Measurements from ENCODE around the gene KLHL26.

The KLHL26 gene

DNA sequence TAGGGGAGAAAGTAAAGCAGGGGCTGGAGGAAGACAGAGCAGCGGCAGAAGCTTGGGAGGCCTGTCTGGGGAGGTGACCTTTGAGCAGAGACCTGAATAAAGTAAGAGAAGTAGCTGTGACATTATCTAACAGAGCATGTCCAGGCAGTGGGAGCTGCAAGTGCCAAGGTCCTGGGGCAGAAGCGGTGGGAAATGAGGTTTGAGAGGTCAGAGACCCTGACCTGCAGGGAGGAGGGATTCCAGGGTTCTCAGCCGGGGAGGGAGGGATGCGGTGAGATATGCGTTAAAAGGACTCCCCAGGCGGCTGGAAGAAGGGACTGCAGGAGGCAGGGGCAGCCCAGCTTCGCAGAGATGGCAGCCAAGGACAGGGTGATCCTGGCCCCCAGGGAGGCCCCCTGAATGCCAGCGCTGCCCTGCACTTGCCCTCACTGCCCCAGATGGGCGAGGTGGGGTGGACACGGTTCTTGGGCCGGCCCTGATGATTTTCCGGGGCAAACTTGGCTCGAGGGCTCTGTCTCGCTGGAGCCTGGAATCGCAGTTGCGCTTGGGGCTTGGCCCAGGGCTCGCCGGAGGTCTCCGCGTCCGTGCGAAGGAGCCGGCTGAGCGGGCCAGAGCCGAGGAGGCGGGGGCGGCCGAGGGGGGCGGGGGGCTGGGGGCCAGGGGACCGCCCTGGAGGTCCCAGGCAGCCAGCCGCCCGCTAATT is 33.4 kb upstream of the KLHL26 start:
- no peak for DNase-seq

DNA sequence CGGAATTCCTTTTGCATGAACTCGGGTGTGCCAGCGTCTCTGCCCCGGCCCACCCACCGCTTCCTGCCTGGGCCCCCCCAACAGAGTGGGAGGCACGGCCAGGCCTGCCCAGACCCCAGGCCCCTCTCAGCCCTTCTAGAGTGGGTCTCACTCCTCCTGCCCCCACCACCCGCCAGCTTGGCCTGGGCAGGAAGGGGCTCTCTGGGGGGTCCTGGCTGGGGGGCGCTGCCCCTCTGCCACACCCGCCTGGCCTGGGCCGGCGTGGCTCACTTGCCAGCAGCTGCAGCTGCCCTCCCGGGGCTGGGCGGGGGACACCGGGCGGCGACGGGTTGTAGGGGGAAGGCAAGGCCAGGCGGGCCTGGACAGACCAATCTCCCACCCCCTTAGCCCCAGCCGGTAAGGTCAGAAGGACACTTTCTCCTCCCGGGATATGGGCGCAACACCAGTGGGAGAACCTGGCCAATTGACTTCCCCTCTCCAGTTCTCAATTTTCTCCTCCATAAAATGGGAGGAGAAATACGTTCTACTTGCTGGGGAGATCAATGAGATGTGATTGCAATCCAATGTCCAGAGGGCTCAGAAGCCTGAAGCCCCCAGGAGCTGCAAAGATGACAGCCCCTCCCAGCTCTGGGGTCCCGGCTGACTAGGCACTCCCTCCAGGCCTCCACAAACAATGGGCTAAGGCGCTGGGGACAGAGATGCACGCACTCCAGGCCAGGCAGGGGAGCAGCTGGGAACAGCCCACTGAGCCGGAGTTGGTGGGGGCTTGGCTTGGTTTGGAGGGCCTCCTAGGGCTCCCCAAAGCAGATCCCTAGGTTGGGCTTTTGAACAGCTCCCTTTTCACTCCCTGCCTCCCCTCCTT is 32.6 kb upstream of the KLHL26 start:
- DNase-seq, result no peak

GRCh38 chr19:18604820-18605159 is 32.0 kb upstream of the KLHL26 start:
- no peak for DNase-seq

DNA sequence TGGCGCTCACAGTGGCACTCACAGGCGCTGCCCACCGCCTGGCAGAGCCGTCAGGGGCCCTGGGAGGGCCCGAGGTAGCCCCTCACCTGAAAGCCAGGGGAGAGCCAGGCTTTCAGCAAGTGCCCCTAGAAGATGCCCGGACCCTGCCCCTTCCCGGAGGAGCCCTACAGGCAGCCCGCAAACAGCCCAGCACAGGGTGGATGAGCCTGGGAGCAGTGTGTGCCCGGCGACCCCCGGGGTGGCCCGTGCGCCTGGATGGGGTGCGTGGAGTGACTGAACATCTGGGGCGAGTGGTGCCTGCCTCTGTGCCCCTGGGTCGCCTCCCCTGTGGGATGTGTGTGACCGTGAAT is 31.7 kb upstream of the KLHL26 start:
- DNase-seq, result no peak

GRCh38 chr19:18605546-18606280 is 31.1 kb upstream of the KLHL26 start:
- DNase-seq, result no peak

DNA sequence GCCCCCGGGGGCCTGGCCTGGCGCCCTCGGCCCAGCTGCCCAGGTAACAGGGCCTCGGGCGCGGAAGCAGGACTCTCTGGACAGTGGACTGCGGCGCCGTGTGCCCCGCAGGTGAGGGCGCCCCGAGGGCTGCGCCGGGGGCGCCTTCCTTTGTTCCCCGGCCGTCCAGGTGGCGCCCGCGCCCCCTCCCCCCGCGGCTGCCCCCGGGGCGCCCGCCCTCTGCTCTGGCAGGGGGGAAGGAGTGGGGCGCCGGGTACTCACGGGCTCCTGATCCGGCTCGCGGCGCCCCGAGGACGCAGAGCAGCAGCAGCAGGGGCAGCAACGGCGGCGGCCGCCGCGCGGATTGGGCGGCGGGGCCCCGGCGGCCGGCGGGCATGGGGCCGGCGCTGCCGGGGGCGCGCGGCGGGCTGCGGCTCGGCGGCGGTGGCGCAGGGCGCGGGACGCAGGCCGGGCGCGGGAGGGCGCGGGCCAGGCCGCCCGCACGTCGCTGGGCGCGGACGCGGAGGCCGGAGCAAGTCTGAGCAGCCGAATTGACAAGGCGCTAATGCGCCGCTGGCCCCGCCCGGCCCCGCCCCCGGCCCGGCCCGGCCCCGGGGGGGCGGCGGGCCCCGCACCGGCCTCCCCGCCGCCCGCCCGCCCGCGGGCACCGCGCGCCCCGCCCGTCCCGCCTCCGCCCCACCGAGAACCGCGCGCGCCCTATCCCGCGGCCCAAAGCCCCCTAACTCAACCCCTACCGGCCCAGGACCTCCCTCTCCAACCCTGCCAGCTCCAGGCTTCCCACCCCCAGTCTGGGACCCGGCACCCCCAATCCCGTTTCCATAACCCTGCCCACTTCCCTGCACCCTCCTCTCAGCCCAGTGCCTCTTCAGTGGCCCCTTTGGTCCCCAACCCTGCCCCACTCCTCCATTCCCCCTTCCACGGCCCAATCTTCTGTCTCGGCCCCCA is 30.3 kb upstream of the KLHL26 start, which contains the start of gene CRLF1:
Gene CRLF1 (minus strand): TSS at position 519 of the 945 bp plus-strand sequence. CDS start 143 bp downstream, at position 376.
- DNase-seq, result no peak

- DNase-seq, result no peak
Observed at GRCh38 chr19:18607226-18608101, 29.4 kb upstream of the KLHL26 start.

- DNase-seq, result no peak
Observed at GRCh38 chr19:18608102-18608804, 28.6 kb upstream of the KLHL26 start.

DNA sequence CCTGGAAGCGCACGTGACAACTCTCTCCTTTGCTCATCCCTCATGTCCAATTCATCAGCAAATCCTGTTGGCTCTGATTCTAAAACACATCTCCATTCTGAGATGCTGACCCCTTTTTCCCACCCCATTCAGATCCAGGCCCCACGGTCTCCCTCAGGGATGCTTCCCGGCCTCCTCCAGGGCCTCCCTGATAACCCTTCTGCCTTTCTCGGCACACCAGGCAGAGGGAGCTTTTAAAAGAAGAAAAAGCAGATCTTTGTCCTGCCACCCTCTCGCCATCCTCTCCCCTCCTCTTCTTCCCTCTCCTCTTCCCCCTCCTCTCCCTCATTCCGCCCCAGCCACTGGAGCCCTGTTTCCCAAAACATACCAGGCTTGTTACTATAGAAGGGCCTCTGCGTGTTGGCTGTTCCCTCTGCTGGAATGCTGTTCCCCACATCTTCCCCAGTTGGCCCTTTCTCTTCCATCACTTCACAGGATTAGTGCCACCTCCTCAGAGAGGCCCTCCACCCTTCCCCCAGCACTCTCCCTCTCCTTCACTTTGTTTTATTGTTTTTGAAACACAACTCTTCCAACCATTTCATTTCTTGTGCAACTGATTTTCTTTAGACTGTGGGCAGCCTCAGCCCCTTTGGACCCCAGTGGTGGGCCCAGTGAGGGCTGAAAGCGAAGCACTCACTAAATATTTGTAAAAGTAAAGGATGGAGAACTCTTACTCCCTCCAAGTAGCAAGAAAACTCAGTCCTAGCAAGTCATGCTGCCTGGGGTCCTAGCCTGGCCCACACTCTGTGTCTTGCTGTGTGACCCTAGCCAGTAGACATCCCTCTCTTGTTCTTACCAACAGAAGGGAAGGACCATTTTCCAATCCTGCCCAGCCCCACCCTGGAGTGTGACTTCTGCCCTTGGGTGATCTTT is 27.8 kb upstream of the KLHL26 start:
- DNase-seq, result no peak

DNA sequence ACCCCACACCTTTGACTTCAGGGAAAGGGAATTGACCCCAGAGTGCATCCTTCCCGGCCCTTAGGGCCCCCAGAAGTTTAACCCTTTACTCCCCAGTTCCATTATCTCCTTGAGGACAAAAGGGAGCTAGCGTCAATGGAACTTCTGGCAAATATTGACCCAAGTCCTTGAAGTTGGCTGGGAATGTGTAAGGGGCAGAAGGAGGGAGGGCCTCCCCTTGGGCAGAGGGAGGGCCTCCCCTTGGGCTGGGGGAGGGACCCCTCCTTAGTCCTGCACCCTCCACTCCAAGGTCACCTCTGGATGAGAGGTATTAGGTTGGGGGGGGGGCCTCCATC is 27.1 kb upstream of the KLHL26 start:
- DNase-seq, result no peak

GRCh38 chr19:18610245-18610555 is 26.6 kb upstream of the KLHL26 start:
- no peak for DNase-seq

- DNase-seq, result no peak
Observed at GRCh38 chr19:18610556-18611326, 26.1 kb upstream of the KLHL26 start.

DNA sequence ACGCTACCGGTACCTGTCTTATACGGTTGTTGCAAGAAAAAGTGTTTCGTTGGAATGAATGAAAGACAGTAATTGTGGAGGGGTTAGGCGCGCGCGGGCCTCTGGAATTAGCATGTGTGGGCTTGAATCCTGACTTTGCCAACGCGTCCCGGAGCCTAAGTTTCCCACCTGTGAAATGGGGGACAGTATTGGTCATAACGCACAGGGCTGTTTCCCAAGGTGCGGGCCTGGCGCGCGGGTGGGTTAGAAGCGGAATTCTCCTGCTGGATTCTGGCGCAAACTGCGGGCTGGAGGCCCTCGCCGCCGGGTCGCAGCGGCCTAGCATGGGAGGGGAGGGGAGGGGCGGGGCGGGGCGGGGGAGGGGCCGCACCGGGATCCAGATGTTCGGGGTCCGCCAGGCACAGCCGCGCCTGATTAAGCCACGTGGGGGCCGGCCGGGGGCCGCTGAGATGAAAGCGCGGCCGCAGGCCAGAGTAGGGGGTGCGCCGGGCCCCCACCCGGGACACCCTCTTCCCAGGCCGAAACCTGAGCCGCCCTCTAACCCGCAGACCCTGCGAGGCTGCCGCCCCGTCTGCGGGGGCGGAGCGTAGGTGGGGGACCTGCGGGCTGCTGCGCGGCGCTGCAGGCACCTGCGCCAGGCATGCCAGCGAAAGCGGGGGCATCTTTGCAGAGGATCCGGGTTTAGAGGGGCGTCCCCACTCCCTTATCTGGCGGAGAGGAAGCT is 25.3 kb upstream of the KLHL26 start:
- DNase-seq, result no peak

DNA sequence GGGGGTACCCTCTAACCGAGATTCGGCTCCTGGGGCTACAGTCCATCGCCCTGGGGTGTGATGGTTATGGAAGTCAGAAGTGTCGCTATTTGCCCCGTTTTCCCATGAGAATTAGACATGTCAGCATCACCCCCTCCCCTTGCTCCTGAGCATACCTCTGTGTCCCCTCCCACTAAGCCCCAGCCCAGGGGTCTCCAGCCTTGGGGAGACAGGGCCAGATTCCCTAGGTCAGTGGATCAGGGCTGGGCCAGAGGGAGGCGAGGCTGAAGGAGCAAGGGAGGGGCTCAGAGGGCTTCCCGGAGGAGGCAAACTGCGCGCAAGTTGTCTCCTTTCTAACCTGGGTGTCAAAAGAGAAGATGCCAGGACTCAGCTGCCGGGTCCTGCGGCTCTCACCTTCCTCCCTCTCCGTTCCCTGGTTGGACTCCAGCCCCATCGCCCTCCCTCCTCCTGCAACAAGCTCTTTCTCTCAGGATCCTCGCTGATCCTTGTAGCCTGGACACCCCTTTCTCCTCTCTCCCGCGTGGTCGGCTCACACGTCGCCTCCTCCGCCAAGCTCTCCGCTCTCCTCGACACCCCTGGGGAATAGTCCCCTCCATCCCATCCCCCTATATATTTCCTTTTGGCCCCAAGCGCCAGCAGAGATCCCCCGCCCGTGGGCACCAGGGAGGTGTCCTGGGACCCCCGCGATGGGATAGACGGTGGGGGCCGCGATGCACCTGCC is 24.6 kb upstream of the KLHL26 start:
- no peak for DNase-seq

DNA sequence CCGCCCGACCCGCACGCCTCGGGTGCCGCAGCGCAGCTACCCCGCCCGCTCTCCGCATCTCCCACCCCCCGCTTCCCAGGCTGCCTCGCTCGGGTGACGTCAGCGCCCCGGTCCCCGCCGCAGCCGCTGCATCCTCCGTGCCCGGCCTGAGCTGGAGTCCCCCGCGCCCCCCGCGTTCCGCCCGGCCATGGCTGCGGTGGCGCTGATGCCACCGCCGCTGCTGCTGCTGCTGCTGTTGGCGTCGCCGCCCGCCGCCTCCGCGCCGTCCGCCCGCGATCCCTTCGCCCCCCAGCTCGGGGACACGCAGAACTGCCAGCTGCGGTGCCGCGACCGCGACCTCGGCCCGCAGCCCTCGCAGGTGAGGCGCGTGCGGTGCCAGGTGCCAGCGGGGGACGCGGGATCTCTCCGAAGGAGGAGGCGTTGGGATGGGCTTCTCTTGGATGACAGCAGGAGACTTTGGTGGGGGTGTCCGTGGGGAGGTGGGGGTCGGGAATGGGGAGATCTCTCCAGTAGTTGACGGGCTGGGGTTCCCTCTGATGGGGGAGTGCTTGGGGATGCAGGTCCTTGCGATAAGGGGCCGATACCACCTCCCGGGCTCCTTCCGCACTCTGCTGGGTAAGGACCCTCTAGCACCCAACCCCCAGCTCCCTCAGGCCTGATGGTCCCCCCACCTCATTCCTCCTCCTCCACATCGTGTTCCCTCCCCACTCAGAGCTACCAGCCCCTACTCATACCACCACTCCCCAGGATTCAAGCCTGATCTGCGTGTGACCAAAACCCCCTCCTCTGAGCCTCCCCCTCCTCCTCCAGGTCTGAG is 23.8 kb upstream of the KLHL26 start, which contains the start of gene TMEM59L:
Gene TMEM59L (plus strand): TSS at position 99 of the 817 bp plus-strand sequence. CDS start 89 bp downstream, at position 188.
- DNase-seq, result no peak

DNA sequence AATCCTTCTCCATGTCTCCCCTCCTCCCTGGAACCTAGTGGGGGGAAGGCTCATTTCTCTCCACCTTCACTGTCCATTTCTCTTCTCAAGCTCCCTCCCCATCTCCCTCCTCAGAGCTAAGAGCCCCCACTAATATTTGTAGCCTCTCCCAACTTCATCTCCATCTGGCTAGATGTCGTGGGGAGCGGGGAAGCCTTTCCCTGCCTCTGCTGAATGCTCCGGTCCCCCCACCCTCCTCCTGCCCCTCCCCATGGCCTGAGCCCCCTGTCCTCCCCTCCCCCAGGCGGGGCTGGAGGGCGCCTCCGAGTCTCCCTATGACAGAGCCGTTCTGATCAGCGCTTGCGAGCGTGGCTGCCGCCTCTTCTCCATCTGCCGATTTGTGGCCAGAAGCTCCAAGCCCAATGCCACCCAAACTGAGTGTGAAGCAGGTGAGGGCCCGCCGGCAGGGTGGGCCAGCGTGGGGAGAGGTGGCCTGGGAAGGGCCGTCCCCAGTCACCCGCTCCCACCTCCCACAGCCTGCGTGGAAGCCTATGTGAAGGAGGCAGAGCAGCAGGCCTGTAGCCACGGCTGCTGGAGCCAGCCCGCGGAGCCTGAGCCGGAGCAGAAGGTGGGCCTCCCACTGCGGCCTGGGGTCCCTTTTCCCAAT is 23.1 kb upstream of the KLHL26 start:
- no peak for DNase-seq

All from amniotic stem cell (primary cell).